ENCODE data around the gene LENG8.
"Not testable (repeated sequence)": the region's sequence is repeated elsewhere in the genome, so short reads cannot be mapped to it uniquely, and the experiment has no call there.

DNA sequence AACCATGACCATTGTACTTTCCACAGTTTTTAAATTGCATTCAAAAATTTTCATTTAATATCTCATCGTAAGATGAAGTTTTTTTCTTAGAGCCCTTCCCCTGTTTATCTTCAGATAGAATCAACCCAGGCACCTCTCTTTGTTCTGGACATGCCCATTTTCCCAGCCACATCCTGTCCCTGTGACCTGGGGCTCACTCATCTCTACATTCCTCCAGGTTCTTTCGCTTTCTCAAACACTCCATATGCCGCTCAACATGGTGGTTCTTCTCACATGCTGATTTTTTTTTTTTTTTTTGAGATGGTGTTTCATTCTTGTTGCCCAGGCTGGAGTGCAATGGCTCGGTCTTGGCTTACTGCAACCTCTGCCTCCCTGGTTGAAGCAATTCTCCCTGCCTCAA is 56.5 kb downstream of the LENG8 start:
- TF ChIP-seq, protein P1, sequence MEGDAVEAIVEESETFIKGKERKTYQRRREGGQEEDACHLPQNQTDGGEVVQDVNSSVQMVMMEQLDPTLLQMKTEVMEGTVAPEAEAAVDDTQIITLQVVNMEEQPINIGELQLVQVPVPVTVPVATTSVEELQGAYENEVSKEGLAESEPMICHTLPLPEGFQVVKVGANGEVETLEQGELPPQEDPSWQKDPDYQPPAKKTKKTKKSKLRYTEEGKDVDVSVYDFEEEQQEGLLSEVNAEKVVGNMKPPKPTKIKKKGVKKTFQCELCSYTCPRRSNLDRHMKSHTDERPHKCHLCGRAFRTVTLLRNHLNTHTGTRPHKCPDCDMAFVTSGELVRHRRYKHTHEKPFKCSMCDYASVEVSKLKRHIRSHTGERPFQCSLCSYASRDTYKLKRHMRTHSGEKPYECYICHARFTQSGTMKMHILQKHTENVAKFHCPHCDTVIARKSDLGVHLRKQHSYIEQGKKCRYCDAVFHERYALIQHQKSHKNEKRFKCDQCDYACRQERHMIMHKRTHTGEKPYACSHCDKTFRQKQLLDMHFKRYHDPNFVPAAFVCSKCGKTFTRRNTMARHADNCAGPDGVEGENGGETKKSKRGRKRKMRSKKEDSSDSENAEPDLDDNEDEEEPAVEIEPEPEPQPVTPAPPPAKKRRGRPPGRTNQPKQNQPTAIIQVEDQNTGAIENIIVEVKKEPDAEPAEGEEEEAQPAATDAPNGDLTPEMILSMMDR (IDR thresholded peaks at IDR 0.05): not testable (repeated sequence)
- TF ChIP-seq POLR2A (IDR thresholded peaks at IDR 0.05): not testable (repeated sequence)

All from adrenal gland (tissue), 5 donors.